Body of pancreas (tissue), 4 donors: ENCODE measurements around the gene FOS. TPM values are rescaled to one million over a fixed set of nuclear protein-coding genes. Genes with fewer than 3 reads are reported as not detected.
A peak's percentile ranks its signal among the peaks of the same experiment; 100 is the strongest.

Source experiments
- ATAC-seq: fragments of 150-250 bp; one replicate; pipeline ENCODE4 v1.9.1; 2016
- DNase-seq, 4 donors: peaks; one replicate each; pipeline ENCODE4 v3.0.0-alpha.2; 2019
- H3K27ac ChIP-seq, 4 donors: fragments of 200-600 bp; sonication (generic); 1 replicate in 3 of 4; 2 replicates in 1 of 4; pipeline versions ENCODE4 v1.5.1 to v1.6.1; 2016 to 2019; ENCODE audit warnings: mild to moderate bottlenecking in 1 of 4, mixed read lengths in 1 of 4, moderate library complexity in 1 of 4
- H3K27me3 ChIP-seq, 2 donors: fragments of 200-600 bp; sonication (generic); one replicate each; pipeline ENCODE4 v1.6.0; 2016; ENCODE audit warnings: mild to moderate bottlenecking in 1 of 2
- H3K36me3 ChIP-seq, 2 donors: fragments of 200-600 bp; sonication (generic); replicated peaks in 1 of 2; 2 replicates each; pipeline ENCODE4 v1.5.1; 2016; ENCODE audit warnings: low read depth in 2 of 2; ENCODE audit not compliant: insufficient read depth in 1 of 2
- H3K4me1 ChIP-seq: fragments of 200-600 bp; sonication (generic); one replicate; pipeline ENCODE4 v1.6.0; 2016
- H3K4me3 ChIP-seq, 2 donors: fragments of 200-600 bp; sonication (generic); 1 replicate in 1 of 2; 2 replicates in 1 of 2; pipeline ENCODE4 v1.5.1; 2016 to 2019
- H3K9me3 ChIP-seq, 3 donors: fragments of 200-600 bp; sonication (generic); 1 replicate in 2 of 3; 2 replicates in 1 of 3; pipeline ENCODE4 v1.5.1; 2016
- CTCF ChIP-seq, 7 experiments: fragments of 450-650 bp in 4 of 7; fragments of 200-600 bp in 3 of 7; sonication (generic) in 3 of 7; IDR thresholded peaks; one replicate each; pipeline ENCODE4 v1.5.1; 2016 to 2019; ENCODE audit warnings: antibody characterized with exemption in 7 of 7
- POLR2A ChIP-seq, 3 donors: fragments of 450-650 bp; IDR thresholded peaks; one replicate each; pipeline ENCODE4 v1.6.1; 2016; ENCODE audit warnings: antibody characterized with exemption in 3 of 3, mild to moderate bottlenecking in 2 of 3
- WGBS, 2 donors: methylation state at CpG; one replicate each; pipeline ENCODE4 v1.1.5; 2017; 5-methylcytosine and 5-hydroxymethylcytosine counted together
- intact Hi-C: fragments of 100-400 bp; cut with DNase I; formaldehyde crosslinking; loops from one replicate; pipeline ENCODE4 v1.15.1; 2023
- total RNA-seq, 2 donors: library from RNA; depleted of rRNA; stranded (reverse); fragments of >200 nt; gene quantifications; one replicate each; pipeline ENCODE4 v1.1.0, GENCODE V29; 2016

The FOS gene
- total RNA-seq: 1,000 to 10,000 TPM in 1 of 2 donors, 100 to 1,000 TPM in 1; 412 to 1,093 TPM

- intact Hi-C loops: no loop called here
- ATAC-seq (peak; percentile 77), DNase-seq (peak; percentile 91 to 97 (median 95))
- Histone ChIP-seq H3K27me3 (no peaks in the 10 kb centered on the region), H3K27ac (peak within 1 kb of the TSS; percentile 97 to 100 (median 100)), H3K36me3 (peaks cover 0 to 2% of the 10 kb centered on the region in 2 donors), H3K4me1 (peaks cover 52% of the 10 kb centered on the region), H3K4me3 (peak within 1 kb of the TSS; percentile 52 to 69), H3K9me3 (no peaks in the 10 kb centered on the region)
- 0% methylated on average over 3 to 69 of the region's 69 CpGs for WGBS, 2 donors
- TF ChIP-seq POLR2A (IDR thresholded peaks at IDR 0.05): peak; percentile 100
- TF ChIP-seq CTCF (IDR thresholded peaks at IDR 0.05): peak in 1 of 7 experiments; percentile 12
These were observed at the start of gene FOS for GRCh38 chr14:75278422-75279152. TSS of gene FOS (plus strand) at chr14:75278828. CDS start at chr14:75278983, 155 bp downstream.

GRCh38 chr14:75229661-75230139, 48.9 kb upstream of the FOS start:
- intact Hi-C loops: no loop called here
- peak; percentile 47 for ATAC-seq

GRCh38 chr14:75230140-75230792, 48.4 kb upstream of the FOS start:
- WGBS, 2 donors: 37 to 59% methylated on average over 5 to 6 of the region's 6 CpGs
- peak; percentile 49 to 80 (median 65) for DNase-seq
- H3K4me1 ChIP-seq: peaks cover 25% of the 10 kb centered on the region
- H3K27ac ChIP-seq: peak overlapping the region; percentile 11 to 70 (median 42)
- no peaks in the 10 kb centered on the region for H3K27me3 ChIP-seq
- H3K9me3 ChIP-seq: no peaks in the 10 kb centered on the region
- no peak overlapping the region for H3K4me3 ChIP-seq
- ATAC-seq: peak; percentile 86
- TF ChIP-seq POLR2A (IDR thresholded peaks at IDR 0.05) (peak in 1 of 3 donors; percentile 17), CTCF (IDR thresholded peaks at IDR 0.05) (peak in 4 of 7 experiments; percentile 41 to 56 (median 50))
- H3K36me3 ChIP-seq: no peaks in the 10 kb centered on the region
- intact Hi-C loops: no loop called here

More at GRCh38 chr14:75229661-75230139, 48.9 kb upstream of the FOS start:
- Histone ChIP-seq H3K4me1 (peaks cover 25% of the 10 kb centered on the region), H3K27me3 (no peaks in the 10 kb centered on the region), H3K4me3 (no peak overlapping the region), H3K27ac (peak overlapping the region in 3 of 4 donors; percentile 23 to 70 (median 60)), H3K36me3 (no peaks in the 10 kb centered on the region), H3K9me3 (no peaks in the 10 kb centered on the region)
- DNase-seq: peak; percentile 28 to 56 (median 40)
- TF ChIP-seq CTCF (IDR thresholded peaks at IDR 0.05) (no peak), POLR2A (IDR thresholded peaks at IDR 0.05) (no peak)
- WGBS, 2 donors: 35 to 56% methylated on average over 4 of the region's 4 CpGs

- DNase-seq: no peak
- peaks cover 25% of the 10 kb centered on the region for H3K4me1 ChIP-seq
- H3K4me3 ChIP-seq: no peak overlapping the region
- 44 to 93% methylated on average over 2 of the region's 2 CpGs for WGBS, 2 donors
- intact Hi-C loops: no loop called here
- no peak for ATAC-seq
- H3K9me3 ChIP-seq: no peaks in the 10 kb centered on the region
- H3K36me3 ChIP-seq: no peaks in the 10 kb centered on the region
- TF ChIP-seq CTCF (IDR thresholded peaks at IDR 0.05) (no peak), POLR2A (IDR thresholded peaks at IDR 0.05) (no peak)
- no peaks in the 10 kb centered on the region for H3K27me3 ChIP-seq
- peak overlapping the region in 1 of 4 donors; percentile 70 for H3K27ac ChIP-seq
These were observed 47.3 kb upstream of the FOS start for GRCh38 chr14:75231320-75231719.
